ENCODE measurements around the gene PPIL1.
A peak's percentile ranks its signal among the peaks of the same experiment; 100 is the strongest.

PPIL1 gene

GRCh38 chr6:36865835-36866234 lies 8.8 kb downstream of the PPIL1 start:
- Histone ChIP-seq H3K18ac (ENCODE audit: low read length) (no peak overlapping the region), H2BK15ac (ENCODE audit: low read length) (no peak overlapping the region), H3K14ac (ENCODE audit: low read length) (no peak overlapping the region), H3K79me1 (ENCODE audit: low read depth, low read length) (peaks cover 8% of the 10 kb centered on the region), H3K9me3 (replicated peaks in 1 of 2; ENCODE audit: control insufficient read depth in 2 of 2, insufficient read depth in 1 of 2, low read depth in 1 of 2, low read length in 2 of 2) (peaks cover 0 to 2% of the 10 kb centered on the region in 2 donors), H3K27ac (replicated peaks; ENCODE audit: low read length) (no peak overlapping the region), H3K36me3 (replicated peaks in 1 of 2; ENCODE audit: control insufficient read depth in 2 of 2, insufficient read depth in 2 of 2, low read length in 2 of 2) (peaks cover 19 to 97% of the 10 kb centered on the region in 2 donors), H4K91ac (ENCODE audit: low read depth, low read length, poor library complexity) (no peak overlapping the region), H3K9ac (ENCODE audit: low read depth, low read length, poor library complexity) (no peak overlapping the region), H3K4me1 (ENCODE audit: control insufficient read depth in 2 of 2, insufficient read depth in 1 of 2, low read depth in 1 of 2, low read length in 2 of 2) (peaks cover 0 to 5% of the 10 kb centered on the region in 2 donors), H2AK5ac (ENCODE audit: low read depth, low read length) (no peak overlapping the region), H3K23ac (ENCODE audit: low read depth, low read length, poor library complexity) (no peak overlapping the region), H3K4me3 (ENCODE audit: low read length in 2 of 2) (no peak overlapping the region), H3K4ac (ENCODE audit: low read length) (no peak overlapping the region), H2BK12ac (ENCODE audit: low read length) (no peak overlapping the region), H2BK120ac (ENCODE audit: low read depth, low read length) (no peak overlapping the region), H2BK5ac (ENCODE audit: low read length) (no peak overlapping the region), H3K27me3 (ENCODE audit: control insufficient read depth in 3 of 3, insufficient read depth in 3 of 3, low read depth in 1 of 3, low read length in 3 of 3) (no peaks in the 10 kb centered on the region), H4K8ac (ENCODE audit: low read depth, low read length) (no peak overlapping the region), H3K4me2 (ENCODE audit: insufficient read depth, low read length, poor library complexity, severe bottlenecking) (no peak overlapping the region), H2AFZ (ENCODE audit: low read length) (no peak overlapping the region)
- DNase-seq (ENCODE audit: low spot score) = no peak
- WGBS, 2 donors (ENCODE audit: extremely low coverage in 2 of 2, insufficient read length in 2 of 2, insufficient replicate concordance in 1 of 2) = no CpG with 5 or more reads among the region's 2 CpGs

DNA sequence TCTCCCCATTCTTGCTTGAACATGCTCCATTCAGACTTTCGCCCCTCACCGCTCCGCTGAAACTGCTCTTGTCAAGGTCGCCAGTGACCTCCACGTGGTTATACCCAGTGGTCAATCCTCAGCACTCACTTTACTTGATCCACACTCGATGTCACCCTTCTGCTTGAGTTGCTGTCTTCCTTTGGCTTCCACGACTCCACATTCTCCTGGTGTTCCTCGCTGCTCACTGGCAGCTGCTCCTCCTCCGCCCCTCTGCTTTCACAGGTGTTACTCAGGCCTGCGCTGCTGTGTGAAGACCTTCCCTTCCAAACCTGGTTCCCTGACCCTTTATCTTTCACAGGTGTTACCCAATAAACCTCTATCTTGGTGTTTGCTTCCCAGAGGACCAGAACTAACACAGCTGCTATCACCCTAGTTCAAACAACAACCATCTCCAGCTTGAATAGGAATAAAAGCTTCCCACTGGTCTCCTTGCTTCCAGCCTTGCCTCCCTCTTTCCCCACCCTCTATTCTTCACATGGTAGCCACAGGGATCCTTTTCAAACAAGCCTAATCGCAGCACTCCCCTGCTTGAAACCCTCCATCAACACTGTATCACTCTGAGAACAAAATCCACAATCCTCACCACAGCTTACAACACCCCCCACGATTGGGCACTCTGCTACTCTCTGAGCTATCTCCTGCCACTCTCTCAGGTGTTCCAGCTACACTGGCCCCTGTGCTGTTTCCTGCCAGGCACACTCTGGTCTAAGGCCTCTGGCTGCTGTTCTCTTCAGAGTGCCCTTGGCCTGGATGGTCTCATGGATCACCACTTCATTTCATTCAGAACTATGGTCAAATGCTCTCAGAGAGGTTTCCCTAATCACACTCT lies 10.7 kb downstream of the PPIL1 start:
- Histone ChIP-seq H2BK15ac (ENCODE audit: low read length) (no peak overlapping the region), H2BK5ac (ENCODE audit: low read length) (no peak overlapping the region), H2AK5ac (ENCODE audit: low read depth, low read length) (no peak overlapping the region), H2BK120ac (ENCODE audit: low read depth, low read length) (no peak overlapping the region), H4K8ac (ENCODE audit: low read depth, low read length) (no peak overlapping the region), H3K14ac (ENCODE audit: low read length) (no peak overlapping the region), H3K27me3 (ENCODE audit: control insufficient read depth in 3 of 3, insufficient read depth in 3 of 3, low read depth in 1 of 3, low read length in 3 of 3) (no peaks in the 10 kb centered on the region), H3K79me1 (ENCODE audit: low read depth, low read length) (peaks cover 8% of the 10 kb centered on the region), H4K91ac (ENCODE audit: low read depth, low read length, poor library complexity) (no peak overlapping the region), H2AFZ (ENCODE audit: low read length) (no peak overlapping the region), H3K27ac (replicated peaks; ENCODE audit: low read length) (no peak overlapping the region), H3K4me3 (ENCODE audit: low read length in 2 of 2) (no peak overlapping the region), H3K4me1 (ENCODE audit: control insufficient read depth in 2 of 2, insufficient read depth in 1 of 2, low read depth in 1 of 2, low read length in 2 of 2) (peaks cover 0 to 5% of the 10 kb centered on the region in 2 donors), H3K9ac (ENCODE audit: low read depth, low read length, poor library complexity) (peak overlapping the region; percentile 18), H3K23ac (ENCODE audit: low read depth, low read length, poor library complexity) (no peak overlapping the region), H3K36me3 (replicated peaks in 1 of 2; ENCODE audit: control insufficient read depth in 2 of 2, insufficient read depth in 2 of 2, low read length in 2 of 2) (peaks cover 18 to 91% of the 10 kb centered on the region in 2 donors), H3K9me3 (replicated peaks in 1 of 2; ENCODE audit: control insufficient read depth in 2 of 2, insufficient read depth in 1 of 2, low read depth in 1 of 2, low read length in 2 of 2) (peaks cover 0 to 2% of the 10 kb centered on the region in 2 donors), H3K18ac (ENCODE audit: low read length) (no peak overlapping the region), H3K4ac (ENCODE audit: low read length) (no peak overlapping the region), H2BK12ac (ENCODE audit: low read length) (no peak overlapping the region), H3K4me2 (ENCODE audit: insufficient read depth, low read length, poor library complexity, severe bottlenecking) (no peak overlapping the region)
- DNase-seq (ENCODE audit: low spot score) = no peak
- WGBS, 2 donors (ENCODE audit: extremely low coverage in 2 of 2, insufficient read length in 2 of 2, insufficient replicate concordance in 1 of 2) = no CpG with 5 or more reads among the region's 12 CpGs

DNA sequence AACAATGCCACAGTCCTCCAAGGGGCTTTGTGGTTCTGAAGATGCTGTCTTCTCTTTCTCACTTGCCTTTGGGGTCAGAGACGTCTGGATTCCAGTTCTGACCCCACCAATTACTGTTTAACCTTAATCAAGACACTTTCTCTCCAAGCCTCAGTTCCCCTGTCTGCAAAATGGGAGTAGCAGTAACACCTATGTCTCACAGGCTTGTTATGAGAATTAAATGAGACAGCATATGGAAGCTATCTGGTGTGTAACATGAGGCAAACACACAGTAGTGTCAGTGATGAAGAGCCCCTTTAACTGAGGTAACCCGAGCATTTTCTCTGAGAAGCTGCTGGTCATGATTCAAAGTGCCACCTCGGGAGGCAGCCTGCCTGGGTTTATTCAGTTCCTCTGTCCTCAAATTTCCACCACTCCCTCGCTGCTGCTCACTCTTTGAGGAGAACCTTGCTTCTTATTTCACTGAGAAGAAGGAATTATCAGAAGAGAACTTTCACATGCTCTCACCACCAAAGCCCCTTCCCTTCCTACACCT lies 11.7 kb downstream of the PPIL1 start:
- Histone ChIP-seq H4K91ac (ENCODE audit: low read depth, low read length, poor library complexity) (no peak overlapping the region), H2BK5ac (ENCODE audit: low read length) (no peak overlapping the region), H4K8ac (ENCODE audit: low read depth, low read length) (no peak overlapping the region), H2BK12ac (ENCODE audit: low read length) (no peak overlapping the region), H3K9me3 (replicated peaks in 1 of 2; ENCODE audit: control insufficient read depth in 2 of 2, insufficient read depth in 1 of 2, low read depth in 1 of 2, low read length in 2 of 2) (peaks cover 0 to 2% of the 10 kb centered on the region in 2 donors), H3K27ac (replicated peaks; ENCODE audit: low read length) (no peak overlapping the region), H3K27me3 (ENCODE audit: control insufficient read depth in 3 of 3, insufficient read depth in 3 of 3, low read depth in 1 of 3, low read length in 3 of 3) (no peaks in the 10 kb centered on the region), H3K23ac (ENCODE audit: low read depth, low read length, poor library complexity) (no peak overlapping the region), H3K4me3 (ENCODE audit: low read length in 2 of 2) (no peak overlapping the region), H3K36me3 (replicated peaks in 1 of 2; ENCODE audit: control insufficient read depth in 2 of 2, insufficient read depth in 2 of 2, low read length in 2 of 2) (peaks cover 18 to 89% of the 10 kb centered on the region in 2 donors), H2AK5ac (ENCODE audit: low read depth, low read length) (no peak overlapping the region), H3K4me2 (ENCODE audit: insufficient read depth, low read length, poor library complexity, severe bottlenecking) (no peak overlapping the region), H2BK120ac (ENCODE audit: low read depth, low read length) (no peak overlapping the region), H2AFZ (ENCODE audit: low read length) (no peak overlapping the region), H3K14ac (ENCODE audit: low read length) (no peak overlapping the region), H3K9ac (ENCODE audit: low read depth, low read length, poor library complexity) (no peak overlapping the region), H2BK15ac (ENCODE audit: low read length) (no peak overlapping the region), H3K4ac (ENCODE audit: low read length) (no peak overlapping the region), H3K18ac (ENCODE audit: low read length) (no peak overlapping the region), H3K4me1 (ENCODE audit: control insufficient read depth in 2 of 2, insufficient read depth in 1 of 2, low read depth in 1 of 2, low read length in 2 of 2) (peaks cover 6 to 11% of the 10 kb centered on the region in 2 donors), H3K79me1 (ENCODE audit: low read depth, low read length) (peaks cover 8% of the 10 kb centered on the region)
- no peak for DNase-seq (ENCODE audit: low spot score)
- no CpG with 5 or more reads among the region's 4 CpGs for WGBS, 2 donors (ENCODE audit: extremely low coverage in 2 of 2, insufficient read length in 2 of 2, insufficient replicate concordance in 1 of 2)

- Histone ChIP-seq H2BK12ac (ENCODE audit: low read length) (no peak overlapping the region), H3K9ac (ENCODE audit: low read depth, low read length, poor library complexity) (no peak overlapping the region), H2BK5ac (ENCODE audit: low read length) (no peak overlapping the region), H3K18ac (ENCODE audit: low read length) (no peak overlapping the region), H3K4ac (ENCODE audit: low read length) (no peak overlapping the region), H3K9me3 (replicated peaks in 1 of 2; ENCODE audit: control insufficient read depth in 2 of 2, insufficient read depth in 1 of 2, low read depth in 1 of 2, low read length in 2 of 2) (peaks cover 0 to 2% of the 10 kb centered on the region in 2 donors), H3K27me3 (ENCODE audit: control insufficient read depth in 3 of 3, insufficient read depth in 3 of 3, low read depth in 1 of 3, low read length in 3 of 3) (no peaks in the 10 kb centered on the region), H3K4me3 (ENCODE audit: low read length in 2 of 2) (no peak overlapping the region), H3K27ac (replicated peaks; ENCODE audit: low read length) (no peak overlapping the region), H3K23ac (ENCODE audit: low read depth, low read length, poor library complexity) (no peak overlapping the region), H3K14ac (ENCODE audit: low read length) (no peak overlapping the region), H4K8ac (ENCODE audit: low read depth, low read length) (no peak overlapping the region), H2AFZ (ENCODE audit: low read length) (no peak overlapping the region), H3K4me2 (ENCODE audit: insufficient read depth, low read length, poor library complexity, severe bottlenecking) (no peak overlapping the region), H2AK5ac (ENCODE audit: low read depth, low read length) (no peak overlapping the region), H2BK15ac (ENCODE audit: low read length) (no peak overlapping the region), H2BK120ac (ENCODE audit: low read depth, low read length) (no peak overlapping the region), H3K79me1 (ENCODE audit: low read depth, low read length) (peaks cover 3% of the 10 kb centered on the region), H4K91ac (ENCODE audit: low read depth, low read length, poor library complexity) (no peak overlapping the region), H3K36me3 (replicated peaks in 1 of 2; ENCODE audit: control insufficient read depth in 2 of 2, insufficient read depth in 2 of 2, low read length in 2 of 2) (peaks cover 16 to 89% of the 10 kb centered on the region in 2 donors), H3K4me1 (ENCODE audit: control insufficient read depth in 2 of 2, insufficient read depth in 1 of 2, low read depth in 1 of 2, low read length in 2 of 2) (peaks cover 6 to 11% of the 10 kb centered on the region in 2 donors)
- no peak for DNase-seq (ENCODE audit: low spot score)
- no CpG with 5 or more reads among the region's 8 CpGs for WGBS, 2 donors (ENCODE audit: extremely low coverage in 2 of 2, insufficient read length in 2 of 2, insufficient replicate concordance in 1 of 2)
These were observed 12.3 kb downstream of the PPIL1 start for GRCh38 chr6:36862164-36862847.
